Superior temporal gyrus (tissue), 1 donor: ENCODE results near the gene TCF7L2.
A peak's percentile ranks its signal among the peaks of the same experiment; 100 is the strongest.

Source experiments
- DNase-seq: peaks from one replicate; pipeline ENCODE4 v3.0.0-alpha.2; 2016; ENCODE audit errors: extremely low spot score

Gene TCF7L2

GRCh38 chr10:113119801-113120200 is 169.8 kb downstream of the TCF7L2 start:
- no peak for DNase-seq

- no peak for DNase-seq
These were observed 171.1 kb downstream of the TCF7L2 start for GRCh38 chr10:113121153-113121552.

GRCh38 chr10:113122947-113123346 is 172.9 kb downstream of the TCF7L2 start:
- no peak for DNase-seq

- DNase-seq = no peak
These were observed 174.7 kb downstream of the TCF7L2 start for GRCh38 chr10:113124724-113125123.

- DNase-seq = no peak
These were observed 175.6 kb downstream of the TCF7L2 start for GRCh38 chr10:113125612-113126011.

GRCh38 chr10:113126229-113127201 is 176.5 kb downstream of the TCF7L2 start:
- peak; percentile 78 for DNase-seq

GRCh38 chr10:113127261-113127900 is 177.3 kb downstream of the TCF7L2 start:
- no peak for DNase-seq

- no peak for DNase-seq
These were observed 177.8 kb downstream of the TCF7L2 start for GRCh38 chr10:113127901-113128283.

GRCh38 chr10:113128450-113129070 is 178.5 kb downstream of the TCF7L2 start:
- DNase-seq = no peak

GRCh38 chr10:113129117-113129516 is 179.1 kb downstream of the TCF7L2 start:
- no peak for DNase-seq

- DNase-seq = no peak
These were observed 180.1 kb downstream of the TCF7L2 start for GRCh38 chr10:113130014-113130641.

GRCh38 chr10:113131613-113132261 is 181.7 kb downstream of the TCF7L2 start:
- DNase-seq = no peak

- DNase-seq = no peak
These were observed 182.6 kb downstream of the TCF7L2 start for GRCh38 chr10:113132591-113133121.

- DNase-seq = no peak
These were observed 183.6 kb downstream of the TCF7L2 start for GRCh38 chr10:113133497-113134115.

GRCh38 chr10:113135025-113135424 is 185.0 kb downstream of the TCF7L2 start:
- DNase-seq = no peak

GRCh38 chr10:113137941-113138685 is 188.1 kb downstream of the TCF7L2 start:
- no peak for DNase-seq

- DNase-seq = no peak
These were observed 189.0 kb downstream of the TCF7L2 start for GRCh38 chr10:113138937-113139585.

GRCh38 chr10:113139699-113140098 is 189.7 kb downstream of the TCF7L2 start:
- DNase-seq = no peak
